Naive thymus-derived CD4-positive, alpha-beta T cell (primary cell): ENCODE data around the gene LRCOL1. TPM values are rescaled to one million over a fixed set of nuclear protein-coding genes. Genes with fewer than 3 reads are reported as not detected.

Experiments
- ATAC-seq: fragments of 150-1000 bp; cut with Tn5 transposase; 2 replicates; pipeline ENCODE4 v1.10.0; 2021; ENCODE audit warnings: mild to moderate bottlenecking, moderate library complexity
- CTCF ChIA-PET: fragments of 350-600 bp; sonication (Branson Sonifier 250); formaldehyde crosslinking; loops from one replicate; lab custom pipeline; 2021; ENCODE audit warnings: antibody characterized with exemption; lab: Charles Lee
- POLR2A ChIA-PET: fragments of 350-600 bp; sonication (Branson Sonifier 250); formaldehyde crosslinking; loops from one replicate; lab custom pipeline; 2021; ENCODE audit warnings: antibody characterized with exemption, inconsistent platforms; lab: Charles Lee
- DNase-seq, 9 donors: peaks; one replicate each; pipeline versions ENCODE4 v3.0.0 to v3.0.0-alpha.2; 2020 to 2022; ENCODE audit warnings: mixed read lengths in 1 of 9
- H3K27ac ChIP-seq: one replicate; pipeline ENCODE4 v1.7.0; 2013; ENCODE audit warnings: mild to moderate bottlenecking, low read depth, low read length, moderate library complexity
- H3K27me3 ChIP-seq, 2 donors: one replicate each; pipeline ENCODE4 v1.7.0; 2013; ENCODE audit warnings: low read length in 2 of 2, mild to moderate bottlenecking in 2 of 2, moderate library complexity in 2 of 2; ENCODE audit not compliant: control insufficient read depth in 2 of 2, insufficient read depth in 2 of 2
- H3K36me3 ChIP-seq, 3 experiments: 1 replicate in 2 of 3; 2 replicates in 1 of 3; pipeline ENCODE4 v1.7.0; 2013; ENCODE audit warnings: low read length in 3 of 3, mild to moderate bottlenecking in 3 of 3, moderate library complexity in 1 of 3; ENCODE audit not compliant: insufficient read depth in 3 of 3, control insufficient read depth in 2 of 3
- H3K4me1 ChIP-seq, 2 donors: one replicate each; pipeline ENCODE4 v1.7.0; 2013; ENCODE audit warnings: low read length in 2 of 2, mild to moderate bottlenecking in 2 of 2, moderate library complexity in 1 of 2; ENCODE audit not compliant: control insufficient read depth in 2 of 2, insufficient read depth in 2 of 2
- H3K4me3 ChIP-seq: 2 replicates; pipeline ENCODE4 v1.7.0; 2013; ENCODE audit warnings: mild to moderate bottlenecking, low read length
- H3K9me3 ChIP-seq, 3 experiments: 1 replicate in 2 of 3; 2 replicates in 1 of 3; pipeline ENCODE4 v1.7.0; 2013; ENCODE audit warnings: low read length in 3 of 3; ENCODE audit not compliant: control insufficient read depth in 2 of 3
- H3K27ac Mint-ChIP-seq, 9 donors: one replicate each; pipeline ENCODE4 v1.8.0; 2020 to 2022; ENCODE audit warnings: mixed read lengths in 9 of 9, mild to moderate bottlenecking in 8 of 9, moderate library complexity in 5 of 9, inconsistent platforms in 2 of 9
- H3K27me3 Mint-ChIP-seq, 5 donors: one replicate each; pipeline ENCODE4 v1.8.0; 2021 to 2022; ENCODE audit warnings: mixed read lengths in 5 of 5, mild to moderate bottlenecking in 1 of 5
- H3K36me3 Mint-ChIP-seq, 5 donors: one replicate each; pipeline ENCODE4 v1.8.0; 2020 to 2022; ENCODE audit warnings: mixed read lengths in 5 of 5, mild to moderate bottlenecking in 3 of 5, inconsistent platforms in 1 of 5
- H3K4me1 Mint-ChIP-seq, 7 donors: one replicate each; pipeline ENCODE4 v1.8.0; 2020 to 2022; ENCODE audit warnings: mixed read lengths in 7 of 7, mild to moderate bottlenecking in 3 of 7, inconsistent platforms in 1 of 7
- H3K4me3 Mint-ChIP-seq, 10 donors: one replicate each; pipeline ENCODE4 v1.8.0; 2020 to 2022; ENCODE audit warnings: mild to moderate bottlenecking in 10 of 10, mixed read lengths in 10 of 10, moderate library complexity in 6 of 10, inconsistent platforms in 2 of 10
- H3K9me3 Mint-ChIP-seq, 11 donors: one replicate each; pipeline ENCODE4 v1.8.0; 2020 to 2022; ENCODE audit warnings: mixed read lengths in 11 of 11, mild to moderate bottlenecking in 4 of 11, inconsistent platforms in 1 of 11, moderate library complexity in 1 of 11
- intact Hi-C, 2 donors: fragments of 100-400 bp; cut with micrococcal nuclease; formaldehyde crosslinking; loops; one replicate each; pipeline ENCODE4 v1.15.1; 2023
- polyA plus RNA-seq, 2 donors: library from polyadenylated mRNA; unstranded; fragments of 300-500 nt; fragmentation: Illumina TruSeq; gene quantifications; one replicate each; pipeline ENCODE4 v1.2.3, GENCODE V29; 2021
- total RNA-seq, 6 experiments: library from RNA in 5 of 6; stranded (reverse) in 5 of 6; gene quantifications; 1 replicate in 5 of 6; 2 replicates in 1 of 6; pipeline ENCODE4 v1.2.3 and lab custom pipeline; 2021 to 2026

LRCOL1 gene
- total and polyA plus RNA-seq, 7 experiments from 2014 or later: not detected

DNA sequence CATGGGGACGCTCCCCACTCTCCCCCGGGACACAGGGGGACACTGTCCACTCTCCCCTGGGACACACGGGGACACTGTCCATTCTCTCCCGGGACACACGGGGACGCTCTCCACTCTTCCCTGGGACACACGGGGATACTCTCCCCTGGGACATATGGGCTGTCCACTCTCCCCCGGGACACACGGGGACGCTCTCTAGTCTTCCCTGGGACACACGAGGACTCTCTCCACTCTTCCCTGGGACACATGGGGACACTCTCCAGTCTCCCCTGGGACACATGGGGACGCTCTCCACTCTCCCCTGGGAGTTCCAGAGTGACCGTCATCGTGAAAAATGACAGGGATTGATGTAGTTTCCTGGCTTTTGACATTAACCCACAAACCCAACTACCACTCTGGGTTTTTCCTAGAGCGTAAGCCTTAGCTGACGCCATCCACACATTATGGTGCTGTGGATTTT, 5.2 kb upstream of the LRCOL1 start:
- ChIA-PET CTCF (interaction anchor here (0.6 to 1.5 kb wide), 6 partner anchors 93 to 235 kb away, joined by 3 to 15 read pairs (median 4); no protein-coding TSS in a partner anchor), POLR2A (interaction anchor here (1.7 kb wide), 1 partner anchor 127 kb away, joined by 3 read pairs; no protein-coding TSS in a partner anchor)
- peaks cover 31 to 41% (median 35%) of the 10 kb centered on the region in 5 donors for H3K27me3 Mint-ChIP-seq
- peaks cover 5 to 18% (median 13%) of the 10 kb centered on the region in 7 donors for H3K4me1 Mint-ChIP-seq
- peaks cover 0 to 31% (median 9%) of the 10 kb centered on the region in 11 donors for H3K9me3 Mint-ChIP-seq
- Histone ChIP-seq H3K4me3 (no peak overlapping the region), H3K9me3 (peaks cover 0 to 25% (median 8%) of the 10 kb centered on the region in 3 experiments), H3K36me3 (no peaks in the 10 kb centered on the region), H3K27ac (no peak overlapping the region), H3K4me1 (peaks cover 0 to 6% of the 10 kb centered on the region in 2 donors), H3K27me3 (peaks cover 4 to 19% of the 10 kb centered on the region in 2 donors)
- peaks cover 0 to 7% (median 0%) of the 10 kb centered on the region in 5 donors for H3K36me3 Mint-ChIP-seq
- H3K4me3 Mint-ChIP-seq: peak overlapping the region in 1 of 10 donors; percentile 20
- H3K27ac Mint-ChIP-seq: peak overlapping the region in 2 of 9 donors; percentile 14 to 39
- DNase-seq (no peak), ATAC-seq (no peak)
- intact Hi-C loops: loop anchor here (1.0 to 10.0 kb wide), 5 partner anchors 15 to 463 kb away; no protein-coding TSS in a partner anchor

DNA sequence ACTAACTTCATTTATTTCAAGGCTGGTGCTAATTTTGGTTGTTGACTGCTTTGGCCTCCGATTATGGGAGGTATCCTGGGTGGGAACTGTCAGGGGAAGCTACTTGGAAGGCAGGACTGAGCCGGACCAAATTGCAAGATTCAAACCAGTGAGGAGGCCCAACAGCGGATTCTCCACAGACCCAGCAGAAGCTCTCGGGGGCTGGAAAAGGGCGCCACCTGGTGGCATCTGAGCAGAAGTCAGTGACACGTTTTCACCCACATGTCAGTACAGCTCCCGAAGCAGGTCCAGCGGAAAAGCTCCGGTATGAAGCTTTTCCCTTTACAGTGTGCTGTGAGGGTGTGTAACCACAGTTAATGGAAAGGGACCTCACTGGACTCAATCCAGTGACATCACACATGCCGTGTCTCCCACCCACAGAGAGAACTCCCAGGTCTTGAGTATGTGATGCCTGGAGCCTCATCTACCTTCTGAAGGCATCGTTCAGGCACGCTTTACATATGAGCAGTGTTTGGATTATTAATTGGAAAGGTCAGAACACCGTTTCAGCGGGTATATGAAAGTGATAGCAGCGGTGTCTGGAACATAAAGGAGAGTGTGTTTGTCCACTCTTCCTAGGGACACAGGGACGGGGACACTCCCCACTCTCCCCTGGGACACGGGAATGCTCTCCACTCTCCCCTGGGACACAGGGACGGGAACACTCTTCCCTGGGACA, 4.6 kb upstream of the LRCOL1 start:
- Histone ChIP-seq H3K36me3 (no peaks in the 10 kb centered on the region), H3K27ac (no peak overlapping the region), H3K27me3 (peaks cover 4 to 19% of the 10 kb centered on the region in 2 donors), H3K9me3 (peaks cover 0 to 25% (median 8%) of the 10 kb centered on the region in 3 experiments), H3K4me1 (peaks cover 0 to 12% of the 10 kb centered on the region in 2 donors), H3K4me3 (no peak overlapping the region)
- Mint-ChIP-seq H3K36me3 (peaks cover 0 to 7% (median 0%) of the 10 kb centered on the region in 5 donors), H3K27me3 (peaks cover 31 to 44% (median 40%) of the 10 kb centered on the region in 5 donors), H3K4me3 (peak overlapping the region in 2 of 10 donors; percentile 3 to 49), H3K9me3 (peaks cover 0 to 31% (median 11%) of the 10 kb centered on the region in 11 donors), H3K4me1 (peaks cover 5 to 23% (median 18%) of the 10 kb centered on the region in 7 donors), H3K27ac (peak overlapping the region in 1 of 9 donors; percentile 19)
- intact Hi-C loops: loop anchor here (1.0 to 10.0 kb wide), 5 partner anchors 15 to 463 kb away; no protein-coding TSS in a partner anchor
- ATAC-seq (peak; percentile 89), DNase-seq (peak; percentile 59 to 84 (median 77))
- ChIA-PET POLR2A (interaction anchor here (1.7 kb wide), 1 partner anchor 127 kb away, joined by 3 read pairs; no protein-coding TSS in a partner anchor), CTCF (interaction anchor here (0.7 to 1.5 kb wide), 6 partner anchors 93 to 372 kb away, joined by 3 to 15 read pairs (median 4); no protein-coding TSS in a partner anchor)

- ChIA-PET CTCF (interaction anchor here (1.5 kb wide), 1 partner anchor 199 kb away, joined by 15 read pairs; no protein-coding TSS in a partner anchor), POLR2A (interaction anchor here (1.7 kb wide), 1 partner anchor 126 kb away, joined by 3 read pairs; no protein-coding TSS in a partner anchor)
- intact Hi-C loops: loop anchor here in 1 of 2 donors (10.0 kb wide), 1 partner anchor 399 kb away; no protein-coding TSS in a partner anchor
- Mint-ChIP-seq H3K9me3 (peaks cover 0 to 31% (median 11%) of the 10 kb centered on the region in 11 donors), H3K27me3 (peaks cover 33 to 48% (median 47%) of the 10 kb centered on the region in 5 donors), H3K36me3 (peaks cover 0 to 7% (median 0%) of the 10 kb centered on the region in 5 donors), H3K27ac (no peak overlapping the region), H3K4me1 (peaks cover 5 to 23% (median 18%) of the 10 kb centered on the region in 7 donors), H3K4me3 (no peak overlapping the region)
- Histone ChIP-seq H3K9me3 (peaks cover 0 to 25% (median 8%) of the 10 kb centered on the region in 3 experiments), H3K4me1 (peaks cover 0 to 15% of the 10 kb centered on the region in 2 donors), H3K27ac (no peak overlapping the region), H3K36me3 (no peaks in the 10 kb centered on the region), H3K27me3 (peaks cover 4 to 19% of the 10 kb centered on the region in 2 donors), H3K4me3 (no peak overlapping the region)
- ATAC-seq (no peak), DNase-seq (no peak)
Measured at GRCh38 chr12:132614029-132614428, 3.6 kb upstream of the LRCOL1 start.

DNA sequence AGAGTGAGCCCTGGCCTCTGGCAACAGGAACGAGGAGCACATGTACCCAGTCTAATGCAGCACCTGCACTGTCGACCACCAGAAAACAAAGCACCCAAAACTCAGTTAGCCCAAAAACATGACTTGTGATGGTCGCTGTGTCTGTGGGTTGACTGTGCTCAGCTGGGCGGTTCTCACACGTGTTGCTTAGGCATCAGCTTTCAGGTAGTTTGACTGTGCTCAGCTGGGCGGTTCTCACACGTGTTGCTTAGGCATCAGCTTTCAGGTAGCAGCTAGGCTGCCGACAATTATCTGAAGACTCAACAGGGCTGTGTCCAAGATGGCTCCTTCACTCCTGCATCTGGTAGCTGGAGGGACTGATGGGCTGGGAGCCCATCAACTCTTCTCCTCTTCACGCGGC, 1.2 kb upstream of the LRCOL1 start:
- H3K27me3 ChIP-seq: peaks cover 4 to 5% of the 10 kb centered on the region in 2 donors
- intact Hi-C loops: loop anchor here in 1 of 2 donors (10.0 kb wide), 1 partner anchor 397 kb away; no protein-coding TSS in a partner anchor
- Mint-ChIP-seq H3K36me3 (peaks cover 0 to 1% (median 0%) of the 10 kb centered on the region in 5 donors), H3K27me3 (peaks cover 26 to 51% (median 45%) of the 10 kb centered on the region in 5 donors), H3K4me1 (peaks cover 5 to 15% (median 9%) of the 10 kb centered on the region in 7 donors), H3K9me3 (peaks cover 0 to 19% (median 6%) of the 10 kb centered on the region in 11 donors), H3K27ac (no peak overlapping the region), H3K4me3 (no peak overlapping the region)
- no peaks in the 10 kb centered on the region for H3K36me3 ChIP-seq
- ATAC-seq: no peak
- peaks cover 0 to 15% of the 10 kb centered on the region in 2 donors for H3K4me1 ChIP-seq
- CTCF ChIA-PET: interaction anchor here (0.6 kb wide), 1 partner anchor 168 kb away, joined by 3 read pairs; no protein-coding TSS in a partner anchor
- H3K4me3 ChIP-seq: no peak overlapping the region
- H3K9me3 ChIP-seq: peaks cover 0 to 16% (median 2%) of the 10 kb centered on the region in 3 experiments
- no peak overlapping the region for H3K27ac ChIP-seq
- no peak for DNase-seq
- POLR2A ChIA-PET: no interaction called here

GRCh38 chr12:132610866-132611602, 652 bp upstream of the LRCOL1 start:
- CTCF ChIA-PET: interaction anchor here (0.5 to 0.6 kb wide), 2 partner anchors 50 to 108 kb away, joined by 3 read pairs; no protein-coding TSS in a partner anchor
- H3K4me3 Mint-ChIP-seq: peak overlapping the region in 6 of 10 donors; percentile 48 to 76 (median 69)

More at GRCh38 chr12:132610866-132611602, 652 bp upstream of the LRCOL1 start:
- H3K4me3 ChIP-seq: no peak overlapping the region
- H3K9me3 Mint-ChIP-seq: peaks cover 0 to 16% (median 4%) of the 10 kb centered on the region in 11 donors
- H3K4me1 Mint-ChIP-seq: peaks cover 5 to 15% (median 10%) of the 10 kb centered on the region in 7 donors
- intact Hi-C loops: loop anchor here in 1 of 2 donors (10.0 kb wide), 1 partner anchor 396 kb away; no protein-coding TSS in a partner anchor
- DNase-seq: no peak
- POLR2A ChIA-PET: interaction anchor here (0.8 kb wide), 1 partner anchor 191 kb away, joined by 3 read pairs; no protein-coding TSS in a partner anchor
- H3K27me3 ChIP-seq: peaks cover 4 to 5% of the 10 kb centered on the region in 2 donors
- H3K36me3 Mint-ChIP-seq: no peaks in the 10 kb centered on the region
- no peak for ATAC-seq
- no peak overlapping the region for H3K27ac ChIP-seq
- no peaks in the 10 kb centered on the region for H3K36me3 ChIP-seq
- H3K27me3 Mint-ChIP-seq: peaks cover 30 to 56% (median 48%) of the 10 kb centered on the region in 5 donors
- H3K4me1 ChIP-seq: peaks cover 0 to 15% of the 10 kb centered on the region in 2 donors
- H3K9me3 ChIP-seq: peaks cover 0 to 10% (median 0%) of the 10 kb centered on the region in 3 experiments
- no peak overlapping the region for H3K27ac Mint-ChIP-seq
